ENCODE measurements around the gene MYO5B. TPM values are rescaled to one million over a fixed set of nuclear protein-coding genes. Genes with fewer than 3 reads are reported as not detected.

MYO5B gene
- total RNA-seq, 1 donor from 2014 or later: 0.52 TPM

GRCh38 chr18:49880661-49881060 lies 314.3 kb downstream of the MYO5B start:
- Histone ChIP-seq H3K36me3 (ENCODE audit: control insufficient read depth in 3 of 3, insufficient read depth in 3 of 3, low read length in 3 of 3) (no peaks in the 10 kb centered on the region), H3K27me3 (ENCODE audit: control insufficient read depth in 3 of 3, insufficient read depth in 3 of 3, low read length in 3 of 3) (peaks cover 0 to 8% (median 7%) of the 10 kb centered on the region in 3 donors)

GRCh38 chr18:49879271-49879580 lies 315.7 kb downstream of the MYO5B start:
- Histone ChIP-seq H3K4me3 (ENCODE audit: low read length in 3 of 3) (no peak overlapping the region), H3K4me1 (ENCODE audit: control insufficient read depth in 3 of 3, insufficient read depth in 3 of 3, low read length in 3 of 3) (peaks cover 0 to 12% (median 0%) of the 10 kb centered on the region in 3 donors), H3K27me3 (ENCODE audit: control insufficient read depth in 3 of 3, insufficient read depth in 3 of 3, low read length in 3 of 3) (peaks cover 0 to 9% (median 8%) of the 10 kb centered on the region in 3 donors)

More at GRCh38 chr18:49880661-49881060, 314.3 kb downstream of the MYO5B start:
- peaks cover 0 to 12% (median 0%) of the 10 kb centered on the region in 3 donors for H3K4me1 ChIP-seq (ENCODE audit: control insufficient read depth in 3 of 3, insufficient read depth in 3 of 3, low read length in 3 of 3)
- H3K9ac ChIP-seq (ENCODE audit: low read depth in 1 of 3, low read length in 3 of 3): no peak overlapping the region
- no peaks in the 10 kb centered on the region for H3K9me3 ChIP-seq (ENCODE audit: control insufficient read depth in 3 of 3, low read length in 3 of 3)
- no peak overlapping the region for H3K27ac ChIP-seq (ENCODE audit: low read depth, low read length)
- H3K4me3 ChIP-seq (ENCODE audit: low read length in 3 of 3): no peak overlapping the region

GRCh38 chr18:49878567-49879270 lies 316.2 kb downstream of the MYO5B start:
- no peaks in the 10 kb centered on the region for H3K36me3 ChIP-seq (ENCODE audit: control insufficient read depth in 3 of 3, insufficient read depth in 3 of 3, low read length in 3 of 3)
- H3K9ac ChIP-seq (ENCODE audit: low read depth in 1 of 3, low read length in 3 of 3): no peak overlapping the region
- H3K27ac ChIP-seq (ENCODE audit: low read depth, low read length): no peak overlapping the region
- H3K4me3 ChIP-seq (ENCODE audit: low read length in 3 of 3): no peak overlapping the region
- H3K9me3 ChIP-seq (ENCODE audit: control insufficient read depth in 3 of 3, low read length in 3 of 3): no peaks in the 10 kb centered on the region
- peaks cover 2 to 9% (median 8%) of the 10 kb centered on the region in 3 donors for H3K27me3 ChIP-seq (ENCODE audit: control insufficient read depth in 3 of 3, insufficient read depth in 3 of 3, low read length in 3 of 3)
- H3K4me1 ChIP-seq (ENCODE audit: control insufficient read depth in 3 of 3, insufficient read depth in 3 of 3, low read length in 3 of 3): peaks cover 0 to 12% (median 0%) of the 10 kb centered on the region in 3 donors

More at GRCh38 chr18:49879271-49879580, 315.7 kb downstream of the MYO5B start:
- no peak overlapping the region for H3K27ac ChIP-seq (ENCODE audit: low read depth, low read length)
- no peaks in the 10 kb centered on the region for H3K9me3 ChIP-seq (ENCODE audit: control insufficient read depth in 3 of 3, low read length in 3 of 3)
- no peaks in the 10 kb centered on the region for H3K36me3 ChIP-seq (ENCODE audit: control insufficient read depth in 3 of 3, insufficient read depth in 3 of 3, low read length in 3 of 3)
- H3K9ac ChIP-seq (ENCODE audit: low read depth in 1 of 3, low read length in 3 of 3): no peak overlapping the region

GRCh38 chr18:49878015-49878414 lies 316.9 kb downstream of the MYO5B start:
- H3K9ac ChIP-seq (ENCODE audit: low read depth in 1 of 3, low read length in 3 of 3): no peak overlapping the region

GRCh38 chr18:49876536-49876935 lies 318.4 kb downstream of the MYO5B start:
- Histone ChIP-seq H3K27me3 (ENCODE audit: control insufficient read depth in 3 of 3, insufficient read depth in 3 of 3, low read length in 3 of 3) (peaks cover 2 to 8% (median 7%) of the 10 kb centered on the region in 3 donors), H3K36me3 (ENCODE audit: control insufficient read depth in 3 of 3, insufficient read depth in 3 of 3, low read length in 3 of 3) (no peaks in the 10 kb centered on the region), H3K4me1 (ENCODE audit: control insufficient read depth in 3 of 3, insufficient read depth in 3 of 3, low read length in 3 of 3) (peaks cover 0 to 12% (median 0%) of the 10 kb centered on the region in 3 donors), H3K27ac (ENCODE audit: low read depth, low read length) (no peak overlapping the region), H3K9ac (ENCODE audit: low read depth in 1 of 3, low read length in 3 of 3) (no peak overlapping the region), H3K9me3 (ENCODE audit: control insufficient read depth in 3 of 3, low read length in 3 of 3) (no peaks in the 10 kb centered on the region), H3K4me3 (ENCODE audit: low read length in 3 of 3) (no peak overlapping the region)

More at GRCh38 chr18:49878015-49878414, 316.9 kb downstream of the MYO5B start:
- Histone ChIP-seq H3K9me3 (ENCODE audit: control insufficient read depth in 3 of 3, low read length in 3 of 3) (no peaks in the 10 kb centered on the region), H3K4me3 (ENCODE audit: low read length in 3 of 3) (no peak overlapping the region), H3K4me1 (ENCODE audit: control insufficient read depth in 3 of 3, insufficient read depth in 3 of 3, low read length in 3 of 3) (peaks cover 0 to 12% (median 0%) of the 10 kb centered on the region in 3 donors), H3K36me3 (ENCODE audit: control insufficient read depth in 3 of 3, insufficient read depth in 3 of 3, low read length in 3 of 3) (no peaks in the 10 kb centered on the region), H3K27ac (ENCODE audit: low read depth, low read length) (no peak overlapping the region), H3K27me3 (ENCODE audit: control insufficient read depth in 3 of 3, insufficient read depth in 3 of 3, low read length in 3 of 3) (peaks cover 2 to 9% (median 8%) of the 10 kb centered on the region in 3 donors)

- peaks cover 0 to 12% (median 0%) of the 10 kb centered on the region in 3 donors for H3K4me1 ChIP-seq (ENCODE audit: control insufficient read depth in 3 of 3, insufficient read depth in 3 of 3, low read length in 3 of 3)
- H3K36me3 ChIP-seq (ENCODE audit: control insufficient read depth in 3 of 3, insufficient read depth in 3 of 3, low read length in 3 of 3): no peaks in the 10 kb centered on the region
Measured at GRCh38 chr18:49875783-49876182, 319.2 kb downstream of the MYO5B start.

GRCh38 chr18:49875155-49875554 lies 319.8 kb downstream of the MYO5B start:
- H3K4me1 ChIP-seq (ENCODE audit: control insufficient read depth in 3 of 3, insufficient read depth in 3 of 3, low read length in 3 of 3): peaks cover 0 to 12% (median 0%) of the 10 kb centered on the region in 3 donors
- H3K4me3 ChIP-seq (ENCODE audit: low read length in 3 of 3): no peak overlapping the region
- H3K27me3 ChIP-seq (ENCODE audit: control insufficient read depth in 3 of 3, insufficient read depth in 3 of 3, low read length in 3 of 3): peaks cover 2 to 8% (median 7%) of the 10 kb centered on the region in 3 donors
- H3K27ac ChIP-seq (ENCODE audit: low read depth, low read length): no peak overlapping the region
- no peaks in the 10 kb centered on the region for H3K9me3 ChIP-seq (ENCODE audit: control insufficient read depth in 3 of 3, low read length in 3 of 3)
- no peak overlapping the region for H3K9ac ChIP-seq (ENCODE audit: low read depth in 1 of 3, low read length in 3 of 3)
- no peaks in the 10 kb centered on the region for H3K36me3 ChIP-seq (ENCODE audit: control insufficient read depth in 3 of 3, insufficient read depth in 3 of 3, low read length in 3 of 3)

More at GRCh38 chr18:49875783-49876182, 319.2 kb downstream of the MYO5B start:
- Histone ChIP-seq H3K27me3 (ENCODE audit: control insufficient read depth in 3 of 3, insufficient read depth in 3 of 3, low read length in 3 of 3) (peaks cover 2 to 8% (median 7%) of the 10 kb centered on the region in 3 donors), H3K9ac (ENCODE audit: low read depth in 1 of 3, low read length in 3 of 3) (no peak overlapping the region), H3K9me3 (ENCODE audit: control insufficient read depth in 3 of 3, low read length in 3 of 3) (no peaks in the 10 kb centered on the region), H3K4me3 (ENCODE audit: low read length in 3 of 3) (no peak overlapping the region), H3K27ac (ENCODE audit: low read depth, low read length) (no peak overlapping the region)

GRCh38 chr18:49874238-49874637 lies 320.7 kb downstream of the MYO5B start:
- H3K4me3 ChIP-seq (ENCODE audit: low read length in 3 of 3): no peak overlapping the region
- peaks cover 2 to 4% (median 3%) of the 10 kb centered on the region in 3 donors for H3K27me3 ChIP-seq (ENCODE audit: control insufficient read depth in 3 of 3, insufficient read depth in 3 of 3, low read length in 3 of 3)
- H3K4me1 ChIP-seq (ENCODE audit: control insufficient read depth in 3 of 3, insufficient read depth in 3 of 3, low read length in 3 of 3): peaks cover 0 to 10% (median 0%) of the 10 kb centered on the region in 3 donors
- H3K9ac ChIP-seq (ENCODE audit: low read depth in 1 of 3, low read length in 3 of 3): no peak overlapping the region
- H3K36me3 ChIP-seq (ENCODE audit: control insufficient read depth in 3 of 3, insufficient read depth in 3 of 3, low read length in 3 of 3): no peaks in the 10 kb centered on the region
- no peaks in the 10 kb centered on the region for H3K9me3 ChIP-seq (ENCODE audit: control insufficient read depth in 3 of 3, low read length in 3 of 3)
- H3K27ac ChIP-seq (ENCODE audit: low read depth, low read length): no peak overlapping the region

GRCh38 chr18:49869354-49869753 lies 325.6 kb downstream of the MYO5B start:
- peaks cover 0 to 2% (median under 1%) of the 10 kb centered on the region in 3 donors for H3K27me3 ChIP-seq (ENCODE audit: control insufficient read depth in 3 of 3, insufficient read depth in 3 of 3, low read length in 3 of 3)
- no peaks in the 10 kb centered on the region for H3K36me3 ChIP-seq (ENCODE audit: control insufficient read depth in 3 of 3, insufficient read depth in 3 of 3, low read length in 3 of 3)
- no peak overlapping the region for H3K4me3 ChIP-seq (ENCODE audit: low read length in 3 of 3)
- H3K9me3 ChIP-seq (ENCODE audit: control insufficient read depth in 3 of 3, low read length in 3 of 3): no peaks in the 10 kb centered on the region
- H3K27ac ChIP-seq (ENCODE audit: low read depth, low read length): no peak overlapping the region
- H3K9ac ChIP-seq (ENCODE audit: low read depth in 1 of 3, low read length in 3 of 3): no peak overlapping the region
- H3K4me1 ChIP-seq (ENCODE audit: control insufficient read depth in 3 of 3, insufficient read depth in 3 of 3, low read length in 3 of 3): no peaks in the 10 kb centered on the region

GRCh38 chr18:49866680-49867079 lies 328.3 kb downstream of the MYO5B start:
- Histone ChIP-seq H3K4me1 (ENCODE audit: control insufficient read depth in 3 of 3, insufficient read depth in 3 of 3, low read length in 3 of 3) (no peaks in the 10 kb centered on the region), H3K27me3 (ENCODE audit: control insufficient read depth in 3 of 3, insufficient read depth in 3 of 3, low read length in 3 of 3) (peaks cover 0 to 6% (median 4%) of the 10 kb centered on the region in 3 donors), H3K27ac (ENCODE audit: low read depth, low read length) (no peak overlapping the region), H3K9me3 (ENCODE audit: control insufficient read depth in 3 of 3, low read length in 3 of 3) (no peaks in the 10 kb centered on the region), H3K9ac (ENCODE audit: low read depth in 1 of 3, low read length in 3 of 3) (no peak overlapping the region), H3K4me3 (ENCODE audit: low read length in 3 of 3) (no peak overlapping the region), H3K36me3 (ENCODE audit: control insufficient read depth in 3 of 3, insufficient read depth in 3 of 3, low read length in 3 of 3) (no peaks in the 10 kb centered on the region)

Data from skeletal muscle tissue (tissue), 4 donors.